ENCODE data around the gene ACTG2.
"Not testable (repeated sequence)": the region's sequence is repeated elsewhere in the genome, so short reads cannot be mapped to it uniquely, and the experiment has no call there.

Gene ACTG2

DNA sequence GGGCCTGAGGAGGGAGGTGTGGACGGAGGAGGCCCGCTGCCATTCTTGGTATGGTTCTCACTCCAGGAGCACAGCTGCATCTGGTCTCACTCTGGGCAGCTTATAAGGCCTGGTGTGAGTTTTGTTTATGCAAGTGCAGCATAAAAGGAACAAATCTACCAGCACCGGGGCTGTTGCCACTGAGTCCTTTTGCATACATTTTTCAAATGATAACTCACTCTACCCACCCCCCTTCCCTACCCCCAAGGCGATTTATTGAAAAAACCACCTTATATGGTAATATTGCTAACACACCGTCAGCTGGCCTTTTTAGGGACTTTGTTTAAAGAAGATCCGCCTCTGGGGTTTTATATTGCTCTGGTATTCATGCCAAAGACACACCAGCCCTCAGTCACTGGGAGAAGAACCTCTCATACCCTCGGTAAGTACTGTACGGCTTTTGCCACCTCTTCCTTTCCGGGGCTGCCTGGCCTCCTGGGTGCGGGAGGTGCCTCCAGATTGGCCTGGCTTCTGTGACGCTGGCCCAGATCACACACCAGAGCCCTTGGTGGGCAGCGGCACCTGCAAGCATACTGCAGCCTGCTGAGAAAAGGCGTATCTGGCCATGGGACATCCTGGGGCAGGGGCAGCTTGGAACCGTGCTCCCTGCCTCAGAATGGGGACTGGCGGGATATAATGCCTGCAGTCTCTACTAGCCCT is at the start of gene ACTG2:
Gene ACTG2, plus strand, starts transcription at position 378 of the 699 bp plus-strand sequence. CDS start 8,304 bp downstream, outside the sequence.
- DNase-seq (ENCODE audit: low read depth), result no peak

GRCh38 chr2:73844087-73844486 is 48.7 kb upstream of the ACTG2 start:
- DNase-seq (ENCODE audit: low read depth), result no peak

GRCh38 chr2:73850009-73850408 is 42.8 kb upstream of the ACTG2 start:
- no peak for DNase-seq (ENCODE audit: low read depth)

DNA sequence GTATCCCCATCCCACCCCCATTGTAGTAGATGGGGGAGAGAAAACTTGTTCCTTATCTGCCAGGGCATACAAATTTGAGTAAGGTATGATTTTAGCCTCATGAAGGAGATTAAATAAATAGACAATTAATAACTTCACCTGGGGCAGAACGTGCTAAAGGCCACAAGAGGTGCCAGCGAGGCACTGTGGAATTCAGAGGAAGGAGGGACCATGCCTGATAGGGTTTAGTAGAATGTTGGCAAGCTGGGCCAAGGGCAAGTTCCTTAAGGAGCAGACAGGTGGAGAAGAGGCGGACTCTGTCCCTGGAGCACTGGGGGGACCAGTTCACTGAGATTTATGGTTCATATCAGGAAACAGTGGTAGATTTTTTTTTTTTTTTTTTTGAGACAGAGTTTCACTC is 41.5 kb upstream of the ACTG2 start:
- no peak for DNase-seq (ENCODE audit: low read depth)

DNA sequence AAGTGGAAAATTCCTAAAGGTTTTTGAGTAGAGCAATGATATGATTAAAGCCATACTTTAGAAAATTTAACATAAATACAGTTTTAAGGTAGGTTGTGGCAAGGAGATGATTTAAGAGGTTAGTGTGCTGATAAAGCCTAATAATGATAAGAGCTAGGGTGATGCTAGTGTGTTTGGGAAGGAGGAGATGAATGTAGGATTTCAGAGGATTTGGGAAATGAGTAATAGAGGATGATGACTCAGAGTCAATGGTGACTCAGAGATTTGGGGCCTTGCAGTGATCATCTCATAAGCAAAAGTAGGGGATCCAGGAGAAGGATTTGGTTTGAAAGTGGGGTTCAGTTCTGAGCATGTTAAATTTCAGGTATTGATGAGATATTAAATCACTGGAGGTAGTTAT is 40.8 kb upstream of the ACTG2 start:
- no peak for DNase-seq (ENCODE audit: low read depth)

GRCh38 chr2:73855526-73855925 is 37.3 kb upstream of the ACTG2 start:
- no peak for DNase-seq (ENCODE audit: low read depth)

- DNase-seq (ENCODE audit: low read depth), result no peak
These were observed 36.6 kb upstream of the ACTG2 start for GRCh38 chr2:73856214-73856613.

- no peak for DNase-seq (ENCODE audit: low read depth)
These were observed 32.9 kb upstream of the ACTG2 start for GRCh38 chr2:73859721-73860586.

- no peak for DNase-seq (ENCODE audit: low read depth)
These were observed 29.8 kb upstream of the ACTG2 start for GRCh38 chr2:73862987-73863386.

GRCh38 chr2:73868204-73868978 is 24.4 kb upstream of the ACTG2 start:
- no peak for DNase-seq (ENCODE audit: low read depth)

- no peak for DNase-seq (ENCODE audit: low read depth)
These were observed 22.7 kb upstream of the ACTG2 start for GRCh38 chr2:73870084-73870483.

GRCh38 chr2:73877071-73877802 is 15.6 kb upstream of the ACTG2 start:
- no peak for DNase-seq (ENCODE audit: low read depth)

GRCh38 chr2:73877984-73878383 is 14.8 kb upstream of the ACTG2 start:
- not testable (repeated sequence) for DNase-seq (ENCODE audit: low read depth)

- no peak for DNase-seq (ENCODE audit: low read depth)
These were observed 7.4 kb upstream of the ACTG2 start for GRCh38 chr2:73885406-73885805.

DNA sequence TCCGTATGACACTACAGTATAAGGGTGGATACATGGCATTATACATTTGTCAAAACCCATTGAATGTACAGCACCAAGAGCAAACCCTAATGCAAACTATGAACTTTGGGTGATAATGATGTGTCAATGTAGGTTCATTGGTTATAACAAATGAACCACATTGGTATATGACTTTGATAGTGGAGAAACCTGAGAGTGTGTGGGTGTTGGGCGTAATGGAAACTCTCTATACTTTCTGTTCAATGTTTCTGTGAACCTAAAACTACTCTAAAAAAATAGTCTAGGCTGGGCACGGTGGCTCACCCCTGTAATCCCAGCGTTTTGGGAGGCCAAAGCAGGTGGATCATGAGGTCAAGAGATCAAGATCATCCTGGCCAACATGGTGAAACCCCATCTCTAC is 6.5 kb upstream of the ACTG2 start:
- DNase-seq (ENCODE audit: low read depth), result no peak

GRCh38 chr2:73887596-73888353 is 5.0 kb upstream of the ACTG2 start:
- DNase-seq (ENCODE audit: low read depth), result not testable (repeated sequence)

GRCh38 chr2:73888388-73888787 is 4.4 kb upstream of the ACTG2 start:
- no peak for DNase-seq (ENCODE audit: low read depth)

GRCh38 chr2:73889206-73889605 is 3.6 kb upstream of the ACTG2 start:
- no peak for DNase-seq (ENCODE audit: low read depth)

- DNase-seq (ENCODE audit: low read depth), result no peak
These were observed 2.3 kb upstream of the ACTG2 start for GRCh38 chr2:73890301-73891092.

- DNase-seq (ENCODE audit: low read depth), result no peak
These were observed 1.4 kb upstream of the ACTG2 start for GRCh38 chr2:73891276-73891901.
